AG09309 (cell line): Measurements from ENCODE around the gene CD93.

Experiments
- DNase-seq: peaks from one replicate; pipeline ENCODE4 v3.0.0-alpha.2; 2010; ENCODE audit warnings: low read depth
- H3K4me3 ChIP-seq: 2 replicates; pipeline ENCODE4 v1.5.1; 2011; ENCODE audit warnings: mild to moderate bottlenecking, low read depth, low read length, moderate library complexity; ENCODE audit not compliant: control insufficient read depth
- CTCF ChIP-seq: IDR thresholded peaks from 2 replicates; pipeline ENCODE4 v1.5.1; 2011; ENCODE audit warnings: mild to moderate bottlenecking, low read depth, low read length, inconsistent platforms; ENCODE audit not compliant: insufficient read depth, control insufficient read depth; ENCODE audit errors: missing control alignments

CD93 gene

GRCh38 chr20:23100720-23101107, 14.6 kb upstream of the CD93 start:
- no peak overlapping the region for H3K4me3 ChIP-seq
- no peak for DNase-seq
- no peak for TF ChIP-seq CTCF

GRCh38 chr20:23099791-23100719, 13.9 kb upstream of the CD93 start:
- DNase-seq, result no peak
- no peak for TF ChIP-seq CTCF
- H3K4me3 ChIP-seq, result no peak overlapping the region

GRCh38 chr20:23097636-23098580, 11.8 kb upstream of the CD93 start:
- no peak overlapping the region for H3K4me3 ChIP-seq
- no peak for TF ChIP-seq CTCF
- DNase-seq, result no peak

- no peak for TF ChIP-seq CTCF
- DNase-seq, result no peak
These were observed 10.9 kb upstream of the CD93 start for GRCh38 chr20:23096986-23097520.

GRCh38 chr20:23096097-23096496, 10.0 kb upstream of the CD93 start:
- no peak overlapping the region for H3K4me3 ChIP-seq
- TF ChIP-seq CTCF, result no peak
- no peak for DNase-seq

More at GRCh38 chr20:23096986-23097520, 10.9 kb upstream of the CD93 start:
- H3K4me3 ChIP-seq, result no peak overlapping the region

- DNase-seq, result no peak
- no peak for TF ChIP-seq CTCF
- H3K4me3 ChIP-seq, result no peak overlapping the region
These were observed 9.4 kb upstream of the CD93 start for GRCh38 chr20:23095499-23095898.
